Measurements from ENCODE around the gene AKAP10. TPM values are rescaled to one million over a fixed set of nuclear protein-coding genes. Genes with fewer than 3 reads are reported as not detected.
A peak's percentile ranks its signal among the peaks of the same experiment; 100 is the strongest.

The AKAP10 gene
- total and polyA plus RNA-seq, 2 of the 4 experiments (the other 2 are of a cell fraction) = 12.7 to 18.6 TPM

GRCh38 chr17:19868079-19868395 lies 109.6 kb downstream of the AKAP10 start:
- H3K4ac ChIP-seq (ENCODE audit: low read depth, low read length) = peak overlapping the region; percentile 73
- ATAC-seq (ENCODE audit: low read depth) (no peak), DNase-seq (no peak)
- H3K56ac ChIP-seq (ENCODE audit: extremely low read depth, insufficient read depth, low read length) = no peak overlapping the region
- peak overlapping the region; percentile 79 for H4K5ac ChIP-seq (ENCODE audit: low read depth, low read length)
- intact Hi-C loops (cut with micrococcal nuclease) (loop anchor here (5.0 kb wide), 1 partner anchor 39 kb away; no protein-coding TSS in a partner anchor), in situ Hi-C loops (cut with MboI; ENCODE audit: low sequenced_read_pairs) (no loop called here), dilution Hi-C loops (cut with HindIII; ENCODE audit: low sequenced_read_pairs, unreplicated experiment) (no loop called here)
- H4K20me1 ChIP-seq (ENCODE audit: insufficient read depth, low read length) = no peaks in the 10 kb centered on the region
- H2BK15ac ChIP-seq (ENCODE audit: low read depth, low read length) = no peak overlapping the region; the same call in 2 of the 3 replicates
- peak overlapping the region; percentile 55; the same call in 1 of the 2 replicates for H3K9ac ChIP-seq (ENCODE audit: low read depth, low read length)
- no peaks in the 10 kb centered on the region for H3K9me3 ChIP-seq (ENCODE audit: control insufficient read depth, insufficient read depth, low read length)
- no peaks in the 10 kb centered on the region for H3K4me1 ChIP-seq (ENCODE audit: control insufficient read depth, insufficient read depth, low read length)
- peak overlapping the region; percentile 21 for H2AK9ac ChIP-seq (replicated peaks; ENCODE audit: low read depth, low read length, poor library complexity)
- peak overlapping the region; percentile 66 for H3K4me3 ChIP-seq (ENCODE audit: insufficient read depth, low read depth, low read length)
- H4K8ac ChIP-seq (ENCODE audit: low read depth in 2 of 2, low read length in 2 of 2) = peak overlapping the region; percentile 61 to 87; a peak in 3 of 4 replicates
- peak overlapping the region; percentile 42 for H2BK5ac ChIP-seq (ENCODE audit: low read depth, low read length, poor library complexity, severe bottlenecking)
- H2AK5ac ChIP-seq (ENCODE audit: low read depth, low read length) = no peak overlapping the region
- peaks cover 6% of the 10 kb centered on the region in 2 experiments for H3K79me1 ChIP-seq (ENCODE audit: low read depth in 1 of 2, low read length in 2 of 2)
- peak overlapping the region; percentile 95 for H2AFZ ChIP-seq (replicated peaks; ENCODE audit: low read length, poor library complexity)
- ChIA-PET POLR2A (ENCODE audit: unreplicated experiment) (no interaction called here), CTCF (interaction anchor here (1.4 to 1.6 kb wide), 2 partner anchors 10 to 141 kb away, joined by 3 read pairs; no protein-coding TSS in a partner anchor)
- H2BK20ac ChIP-seq (ENCODE audit: low read depth, low read length) = peak overlapping the region; percentile 40; the same call in 1 of the 2 replicates
- peak overlapping the region; percentile 68 for H3K4me2 ChIP-seq (ENCODE audit: low read depth, low read length)
- no peak overlapping the region for H3K23ac ChIP-seq (ENCODE audit: low read depth, low read length)
- peak overlapping the region; percentile 58; the same call in 1 of the 2 replicates for H3K18ac ChIP-seq (ENCODE audit: low read depth, low read length)
- H3K36me3 ChIP-seq (ENCODE audit: control insufficient read depth, insufficient read depth, low read length) = no peaks in the 10 kb centered on the region
- BruUV-seq (replicated peaks) = no TSS peak
- 11% methylated on average over 14 of the region's 23 CpGs; no CpG with 5 or more reads in 1 of the 2 experiments for WGBS, 2 experiments (ENCODE audit: extremely low coverage in 2 of 2, insufficient read length in 1 of 2)
- peak overlapping the region; percentile 65 for H2BK120ac ChIP-seq (ENCODE audit: low read depth, low read length)
- H3K9me1 ChIP-seq (ENCODE audit: insufficient read depth, low read length) = no peaks in the 10 kb centered on the region; the same call in 1 of the 2 replicates
- no peak overlapping the region; the same call in 1 of the 2 replicates for H3K14ac ChIP-seq (replicated peaks; ENCODE audit: low read depth, low read length)
- peak overlapping the region; percentile 73 for H4K91ac ChIP-seq (ENCODE audit: insufficient read depth, low read depth, low read length)
- no peaks in the 10 kb centered on the region for H3K27me3 ChIP-seq (ENCODE audit: control insufficient read depth, insufficient read depth, low read length)
- TF ChIP-seq POLR2A (IDR thresholded peaks at IDR 0.05; ENCODE audit: low read depth, low read length) (no peak), BHLHE40 (IDR thresholded peaks at IDR 0.05; ENCODE audit: low read depth, low read length) (no peak), USF2 (IDR thresholded peaks at IDR 0.05; ENCODE audit: low read depth, low read length) (no peak), MAZ (IDR thresholded peaks at IDR 0.05; ENCODE audit: borderline replicate concordance, low read depth, low read length) (no peak), RCOR1 (IDR thresholded peaks at IDR 0.05; ENCODE audit: insufficient replicate concordance, low read length) (no peak), CEBPB (IDR thresholded peaks at IDR 0.05; ENCODE audit: low read depth, low read length) (no peak)
- H3K27ac ChIP-seq (ENCODE audit: insufficient read depth, low read length) = peak overlapping the region; percentile 46; the same call in 1 of the 2 replicates
